Endothelial cell of umbilical vein (primary cell): ENCODE results near the gene TTC39A. TPM values are rescaled to one million over a fixed set of nuclear protein-coding genes. Genes with fewer than 3 reads are reported as not detected.

Experiments used
- BruUV-seq: library from RNA; stranded (reverse); fragments of 400-500 nt; replicated peaks from 2 replicates; lab custom pipeline; 2021; lab: Mats Ljungman, UMichigan
- CTCF ChIA-PET: fragments of 300-600, 350-600 bp; sonication (Branson Sonifier 250); formaldehyde crosslinking; loops from one replicate; lab custom pipeline; 2021; ENCODE audit warnings: antibody characterized with exemption, inconsistent platforms; lab: Charles Lee
- POLR2A ChIA-PET: fragments of 300-600, 350-600 bp; sonication (Branson Sonifier 250); formaldehyde crosslinking; loops from one replicate; lab custom pipeline; 2021; ENCODE audit warnings: antibody characterized with exemption, inconsistent platforms; lab: Charles Lee
- DNase-seq: peaks from one replicate; pipeline ENCODE4 v3.0.0-alpha.2; 2011; ENCODE audit warnings: low read depth, low spot score
- FAIRE-seq: peaks from 2 replicates; lab custom pipeline; 2011; peaks lifted over from hg19 to GRCh38; lab: Jason Lieb, UNC
- H2AFZ ChIP-seq: 2 replicates; pipeline ENCODE4 v1.6.0; 2012; ENCODE audit warnings: low read depth, low read length, control low read depth, inconsistent platforms
- H3K27ac ChIP-seq: 2 replicates; pipeline ENCODE4 v1.5.1; 2011; ENCODE audit warnings: low read depth, mild to moderate bottlenecking, control low read depth, low read length, moderate library complexity; ENCODE audit not compliant: insufficient read depth
- H3K27me3 ChIP-seq, 2 experiments: 2 replicates each; pipeline versions ENCODE4 v1.6.0 to v1.6.1; 2011; ENCODE audit warnings: low read length in 2 of 2, mixed read lengths in 1 of 2; ENCODE audit not compliant: control insufficient read depth in 2 of 2, insufficient read depth in 2 of 2
- H3K36me3 ChIP-seq, 2 experiments: 2 replicates in 1 of 2; 3 replicates in 1 of 2; pipeline ENCODE4 v1.5.1; 2011; ENCODE audit warnings: low read length in 2 of 2, mild to moderate bottlenecking in 1 of 2, moderate library complexity in 1 of 2; ENCODE audit not compliant: control insufficient read depth in 2 of 2, insufficient read depth in 2 of 2; ENCODE audit errors: extremely low read depth in 1 of 2
- H3K4me1 ChIP-seq: 3 replicates; pipeline ENCODE4 v1.5.1; 2011; ENCODE audit warnings: mild to moderate bottlenecking, low read length; ENCODE audit not compliant: control insufficient read depth, insufficient read depth; ENCODE audit errors: extremely low read depth
- H3K4me2 ChIP-seq: 2 replicates; pipeline ENCODE4 v1.6.1; 2011; ENCODE audit warnings: low read length, control low read depth, mixed read lengths; ENCODE audit not compliant: insufficient read depth
- H3K4me3 ChIP-seq, 3 experiments: fragments of 200-600 bp in 1 of 3; sonication (generic), shearing (Covaris generic) in 1 of 3; replicated peaks in 1 of 3; 2 replicates each; pipeline ENCODE4 v1.5.1; 2011 to 2016; ENCODE audit warnings: control low read depth in 3 of 3, low read length in 3 of 3, mild to moderate bottlenecking in 2 of 3, inconsistent platforms in 1 of 3, low read depth in 1 of 3, moderate library complexity in 1 of 3; ENCODE audit not compliant: insufficient read depth in 1 of 3
- H3K79me2 ChIP-seq: 2 replicates; pipeline ENCODE4 v1.6.0; 2012; ENCODE audit warnings: low read length, inconsistent platforms; ENCODE audit not compliant: control insufficient read depth, insufficient read depth
- H3K9ac ChIP-seq: replicated peaks from 2 replicates; pipeline ENCODE3; 2011; ENCODE audit warnings: low read length, control low read depth; ENCODE audit not compliant: insufficient read depth; ENCODE audit errors: extremely low read depth
- H3K9me1 ChIP-seq: replicated peaks from 3 replicates; pipeline ENCODE4 v1.6.0; 2011; ENCODE audit warnings: mild to moderate bottlenecking, low read length; ENCODE audit not compliant: control insufficient read depth, insufficient read depth; ENCODE audit errors: extremely low read depth
- H3K9me3 ChIP-seq: replicated peaks from 2 replicates; pipeline ENCODE4 v1.5.1; 2012; ENCODE audit warnings: low read length, inconsistent platforms; ENCODE audit not compliant: control insufficient read depth, insufficient read depth
- H4K20me1 ChIP-seq: replicated peaks from 2 replicates; pipeline ENCODE3; 2011; ENCODE audit warnings: mild to moderate bottlenecking, low read length; ENCODE audit not compliant: control insufficient read depth, insufficient read depth; ENCODE audit errors: extremely low read depth
- CTCF ChIP-seq, 2 donors: IDR thresholded peaks; 1 replicate in 1 of 2; 2 replicates in 1 of 2; pipeline ENCODE4 v1.5.1; 2011; ENCODE audit warnings: low read length in 2 of 2, mild to moderate bottlenecking in 2 of 2, moderate library complexity in 2 of 2, control low read depth in 1 of 2, inconsistent platforms in 1 of 2, low read depth in 1 of 2; ENCODE audit not compliant: insufficient read depth in 1 of 2; ENCODE audit errors: extremely low read depth in 1 of 2
- EZH2 ChIP-seq: IDR thresholded peaks from 2 replicates; pipeline ENCODE4 v1.6.1; 2012; ENCODE audit warnings: borderline replicate concordance, low read depth, mild to moderate bottlenecking, moderate library complexity, low read length, inconsistent platforms; ENCODE audit not compliant: severe bottlenecking
- FOS ChIP-seq: IDR thresholded peaks from 2 replicates; pipeline ENCODE4 v1.6.1; 2011; ENCODE audit warnings: mild to moderate bottlenecking, low read length, moderate library complexity, borderline replicate concordance; ENCODE audit not compliant: insufficient read depth
- GATA2 ChIP-seq: IDR thresholded peaks from 2 replicates; pipeline ENCODE4 v1.7.0; 2011; ENCODE audit warnings: low read depth, mild to moderate bottlenecking, moderate library complexity, mixed read lengths, low read length; ENCODE audit not compliant: insufficient read length, insufficient read depth
- JUN ChIP-seq: IDR thresholded peaks from 2 replicates; pipeline ENCODE4 v1.6.1; 2011; ENCODE audit warnings: borderline replicate concordance, low read depth; ENCODE audit not compliant: insufficient read length, insufficient read depth
- MAX ChIP-seq: IDR thresholded peaks from 2 replicates; pipeline ENCODE4 v1.6.1; 2011; ENCODE audit not compliant: insufficient read depth, insufficient read length
- MYC ChIP-seq: IDR thresholded peaks from one replicate; pipeline ENCODE4 v1.6.1; 2011; ENCODE audit warnings: mild to moderate bottlenecking, low read depth, low read length
- POLR2A ChIP-seq: IDR thresholded peaks from 2 replicates; pipeline ENCODE4 v1.6.1; 2012; ENCODE audit warnings: low read depth, mild to moderate bottlenecking, control low read depth, low read length
- POLR2AphosphoS5 ChIP-seq: IDR thresholded peaks from 2 replicates; pipeline ENCODE4 v1.6.1; 2012; ENCODE audit warnings: low read depth, mild to moderate bottlenecking, control low read depth, low read length, moderate library complexity; ENCODE audit not compliant: insufficient read depth
- dilution Hi-C: fragments of 300-500 bp; cut with MboI; formaldehyde crosslinking; loops from one replicate; pipeline ENCODE4 v1.15.0; 2019; ENCODE audit warnings: low sequenced_read_pairs; ENCODE audit not compliant: extremely low pct_ligation_motif_present
- intact Hi-C: fragments of 100-400 bp; cut with micrococcal nuclease; formaldehyde crosslinking; loops from one replicate; pipeline ENCODE4 v1.10.0; 2022
- polyA plus RNA-seq, 4 experiments: library from polyadenylated mRNA; depleted of rRNA in 3 of 4; stranded (reverse) in 3 of 4; unstranded in 1 of 4; fragments of >200 nt; gene quantifications; 2 replicates each; pipeline versions ENCODE4 v1.2.1 to v1.2.3, GENCODE V29; 2011 to 2012; ENCODE audit warnings: missing spikeins in 1 of 4
- total RNA-seq: library from RNA; stranded (reverse); gene quantifications from 2 replicates; pipeline ENCODE4 v1.2.3, GENCODE V29; 2021

TTC39A gene
- total and polyA plus RNA-seq, 2 donors (not counting 3 experiments of a cell fraction or from before 2014, with no cell fraction given): 1.1 to 1.7 TPM

GRCh38 chr1:51298322-51298705 lies 32.0 kb downstream of the TTC39A start:
- FAIRE-seq: no peak
- Histone ChIP-seq H3K4me1 (peaks cover 10% of the 10 kb centered on the region), H3K79me2 (no peaks in the 10 kb centered on the region), H3K4me2 (no peak overlapping the region), H3K36me3 (no peaks in the 10 kb centered on the region), H2AFZ (no peak overlapping the region), H3K9me1 (no peaks in the 10 kb centered on the region), H3K9me3 (no peaks in the 10 kb centered on the region), H4K20me1 (no peaks in the 10 kb centered on the region), H3K9ac (no peak overlapping the region), H3K27me3 (no peaks in the 10 kb centered on the region), H3K27ac (no peak overlapping the region), H3K4me3 (no peak overlapping the region)
- no TSS peak for BruUV-seq
- intact Hi-C loops: loop anchor here (10.0 kb wide), 3 partner anchors 214 to 524 kb away; partner anchors contain the start of gene FAF1
- dilution Hi-C loops: no loop called here
- TF ChIP-seq CTCF (IDR thresholded peaks at IDR 0.05; ENCODE audit: extremely low read depth in 1 of 2, insufficient read depth in 1 of 2, low read depth in 1 of 2, low read length in 2 of 2) (no peak), POLR2AphosphoS5 (no peak), POLR2A (no peak), GATA2 (no peak), JUN (no peak), EZH2 (no peak), FOS (no peak), MYC (no peak), MAX (no peak)
- POLR2A ChIA-PET: no interaction called here
- DNase-seq: no peak
- CTCF ChIA-PET: interaction anchor here (5.5 kb wide), 1 partner anchor 108 kb away, joined by 63 read pairs; no protein-coding TSS in a partner anchor
